B cell (primary cell): ENCODE measurements around the gene MRPS25.

Experiments
- CTCF ChIP-seq: fragments of 200-600 bp; IDR thresholded peaks from one replicate; pipeline ENCODE4 v1.8.0; 2022; ENCODE audit warnings: antibody characterized with exemption, mild to moderate bottlenecking
- EZH2 ChIP-seq: IDR thresholded peaks from 2 replicates; pipeline ENCODE4 v1.6.1; 2012; ENCODE audit warnings: borderline replicate concordance, low read depth, mild to moderate bottlenecking, moderate library complexity, low read length; ENCODE audit not compliant: insufficient read depth, poor library complexity, severe bottlenecking

GRCh38 chr3:15029625-15030024, 35.5 kb downstream of the MRPS25 start:
- no peak for TF ChIP-seq CTCF
- no peak for TF ChIP-seq EZH2
